ENCODE data around the gene TBCEL. TPM values are rescaled to one million over a fixed set of nuclear protein-coding genes. Genes with fewer than 3 reads are reported as not detected.
"Not testable (repeated sequence)": the region's sequence is repeated elsewhere in the genome, so short reads cannot be mapped to it uniquely, and the experiment has no call there.

TBCEL gene
- total RNA-seq, 2 experiments from 2014 or later: 7.7 to 8.2 TPM

DNA sequence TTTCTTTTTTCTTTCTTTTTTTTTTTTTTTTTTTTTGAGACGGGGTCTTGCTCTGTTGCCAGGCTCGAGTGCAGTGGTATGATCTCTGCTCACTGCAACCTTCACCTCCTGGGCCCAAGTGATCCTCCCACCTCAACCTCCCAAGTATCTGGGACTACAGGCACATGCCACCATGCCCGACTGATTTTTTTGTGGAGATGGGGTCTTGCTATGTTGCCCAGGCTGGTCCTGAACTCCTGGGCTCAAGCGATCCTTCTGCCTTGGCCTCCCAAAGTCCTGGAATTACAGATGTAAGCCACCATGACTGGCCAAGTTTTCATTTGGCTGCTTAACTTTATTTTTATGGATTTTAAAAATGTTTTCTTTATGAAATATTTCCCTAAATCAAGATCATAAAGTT lies 7.7 kb downstream of the TBCEL start:
- CTCF ChIA-PET; H3K27me3 Mint-ChIP-seq; H3K36me3 Mint-ChIP-seq (ENCODE audit: low read depth); intact Hi-C loops (cut with DNase I, micrococcal nuclease); H3K4me3 Mint-ChIP-seq; ATAC-seq; H3K27ac Mint-ChIP-seq; DNase-seq; H3K9me3 Mint-ChIP-seq (ENCODE audit: low read depth); POLR2A ChIA-PET: not testable (repeated sequence)
- peaks cover 29% of the 10 kb centered on the region for H3K4me1 Mint-ChIP-seq

GRCh38 chr11:121032546-121032945 lies 8.6 kb downstream of the TBCEL start:
- DNase-seq: no peak
- Mint-ChIP-seq H3K27ac (no peak overlapping the region), H3K4me1 (peaks cover 29% of the 10 kb centered on the region), H3K27me3 (no peaks in the 10 kb centered on the region), H3K9me3 (ENCODE audit: low read depth) (no peaks in the 10 kb centered on the region), H3K4me3 (no peak overlapping the region), H3K36me3 (ENCODE audit: low read depth) (peaks cover 7% of the 10 kb centered on the region)
- intact Hi-C loops (cut with DNase I, micrococcal nuclease): no loop called here
- ATAC-seq: no peak
- POLR2A ChIA-PET: no interaction called here
- CTCF ChIA-PET: no interaction called here

GRCh38 chr11:121033635-121034034 lies 9.7 kb downstream of the TBCEL start:
- no peak overlapping the region for H3K27ac Mint-ChIP-seq
- intact Hi-C loops (cut with DNase I, micrococcal nuclease): no loop called here
- DNase-seq (no peak), ATAC-seq (no peak)
- H3K4me1 Mint-ChIP-seq: peaks cover 29% of the 10 kb centered on the region
- peaks cover 7% of the 10 kb centered on the region for H3K36me3 Mint-ChIP-seq (ENCODE audit: low read depth)
- ChIA-PET POLR2A (no interaction called here), CTCF (interaction anchor here (2.0 kb wide), 1 partner anchor 161 kb away, joined by 4 read pairs; no protein-coding TSS in a partner anchor)
- H3K4me3 Mint-ChIP-seq: no peak overlapping the region
- no peaks in the 10 kb centered on the region for H3K27me3 Mint-ChIP-seq
- no peaks in the 10 kb centered on the region for H3K9me3 Mint-ChIP-seq (ENCODE audit: low read depth)

DNA sequence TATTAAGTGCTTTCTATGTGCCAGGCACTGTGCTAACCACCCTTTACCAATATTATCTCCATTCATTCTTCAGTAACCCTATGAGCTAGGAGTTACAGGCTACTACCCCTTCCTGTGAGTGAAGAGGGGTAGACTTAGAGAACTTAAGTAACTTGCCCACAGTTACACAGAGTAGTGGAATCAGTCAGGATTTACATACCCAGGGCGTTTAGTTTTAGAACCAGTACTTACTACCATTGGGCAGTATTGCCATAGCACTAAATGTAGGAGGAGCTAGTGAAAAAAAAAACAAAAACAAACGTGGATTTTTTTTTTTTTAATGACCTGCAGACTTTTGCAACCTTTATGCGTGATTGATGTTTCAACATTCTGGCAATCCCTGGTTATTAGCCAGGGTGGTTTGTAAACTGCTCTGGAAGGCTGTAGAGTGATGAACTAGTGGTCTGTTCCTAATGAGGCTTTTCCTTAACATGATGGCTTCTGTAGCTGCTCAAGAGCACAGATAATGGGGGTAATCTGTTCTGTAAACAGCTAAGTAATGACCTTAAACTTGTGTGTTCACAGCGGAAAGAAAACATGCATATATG lies 11.4 kb downstream of the TBCEL start:
- intact Hi-C loops (cut with DNase I, micrococcal nuclease): no loop called here
- Mint-ChIP-seq H3K9me3 (ENCODE audit: low read depth) (no peaks in the 10 kb centered on the region), H3K27ac (peak overlapping the region; percentile 25), H3K4me3 (no peak overlapping the region), H3K36me3 (ENCODE audit: low read depth) (peaks cover 7% of the 10 kb centered on the region), H3K27me3 (no peaks in the 10 kb centered on the region), H3K4me1 (peaks cover 23% of the 10 kb centered on the region)
- POLR2A ChIA-PET: no interaction called here
- CTCF ChIA-PET: interaction anchor here (0.7 to 2.0 kb wide), 5 partner anchors 9 to 160 kb away, joined by 3 to 4 read pairs (median 3); no protein-coding TSS in a partner anchor
- ATAC-seq (peak; percentile 53), DNase-seq (no peak)

DNA sequence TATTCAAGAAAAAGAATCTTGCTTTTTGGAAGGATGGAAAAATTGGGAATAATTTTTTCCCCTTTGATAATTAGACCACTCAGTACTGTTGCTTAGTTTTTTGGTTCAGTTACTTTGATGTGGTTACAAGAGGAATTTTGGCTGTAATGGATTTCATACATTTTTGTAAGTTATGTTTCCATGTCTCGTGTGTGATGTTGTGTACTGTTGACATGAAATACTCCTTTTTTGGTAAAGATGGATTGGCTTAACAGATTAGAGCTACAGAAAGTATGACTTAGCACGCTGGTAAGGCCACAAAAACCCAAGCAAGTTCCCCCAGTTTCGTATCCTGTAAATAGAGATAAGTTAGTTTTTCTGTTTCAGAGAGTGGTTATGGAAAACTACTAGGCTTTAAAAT lies 11.9 kb downstream of the TBCEL start:
- POLR2A ChIA-PET: no interaction called here
- peak; percentile 69 for ATAC-seq
- intact Hi-C loops (cut with DNase I, micrococcal nuclease): no loop called here

DNA sequence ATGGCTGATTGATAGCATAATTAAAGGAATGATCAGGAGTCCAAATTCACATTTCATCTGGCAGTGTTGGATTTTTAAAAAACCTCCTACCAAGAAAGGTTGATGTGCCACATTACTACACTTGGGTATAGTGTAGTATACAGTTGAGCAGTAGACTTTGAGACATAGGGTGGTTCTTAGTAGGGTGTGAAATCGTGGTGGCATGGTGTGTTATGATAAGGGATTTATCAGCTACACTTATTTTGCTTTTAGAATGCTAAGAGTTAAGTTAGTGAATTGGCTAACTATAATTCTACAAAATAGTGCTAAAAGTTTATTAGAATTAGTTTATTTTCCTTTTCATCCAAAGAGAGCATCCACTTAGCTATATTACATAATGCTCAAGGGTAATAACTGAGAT lies 13.1 kb downstream of the TBCEL start:
- H3K4me1 Mint-ChIP-seq: peaks cover 21% of the 10 kb centered on the region
- H3K27me3 Mint-ChIP-seq: no peaks in the 10 kb centered on the region
- H3K27ac Mint-ChIP-seq: no peak overlapping the region
- ATAC-seq: peak; percentile 26
- CTCF ChIA-PET: interaction anchor here (1.1 kb wide), 1 partner anchor 158 kb away, joined by 3 read pairs; no protein-coding TSS in a partner anchor
- H3K36me3 Mint-ChIP-seq (ENCODE audit: low read depth): peaks cover 6% of the 10 kb centered on the region
- intact Hi-C loops (cut with DNase I, micrococcal nuclease): no loop called here
- H3K9me3 Mint-ChIP-seq (ENCODE audit: low read depth): no peaks in the 10 kb centered on the region
- H3K4me3 Mint-ChIP-seq: no peak overlapping the region
- POLR2A ChIA-PET: no interaction called here
- no peak for DNase-seq

More for the DNA sequence above, 11.9 kb downstream of the TBCEL start:
- Mint-ChIP-seq H3K27me3 (no peaks in the 10 kb centered on the region), H3K9me3 (ENCODE audit: low read depth) (no peaks in the 10 kb centered on the region), H3K27ac (no peak overlapping the region), H3K4me3 (no peak overlapping the region), H3K4me1 (peaks cover 21% of the 10 kb centered on the region), H3K36me3 (ENCODE audit: low read depth) (peaks cover 6% of the 10 kb centered on the region)
- peak; percentile 21 for DNase-seq
- CTCF ChIA-PET: interaction anchor here (1.2 kb wide), 1 partner anchor 9 kb away, joined by 3 read pairs; no protein-coding TSS in a partner anchor

DNA sequence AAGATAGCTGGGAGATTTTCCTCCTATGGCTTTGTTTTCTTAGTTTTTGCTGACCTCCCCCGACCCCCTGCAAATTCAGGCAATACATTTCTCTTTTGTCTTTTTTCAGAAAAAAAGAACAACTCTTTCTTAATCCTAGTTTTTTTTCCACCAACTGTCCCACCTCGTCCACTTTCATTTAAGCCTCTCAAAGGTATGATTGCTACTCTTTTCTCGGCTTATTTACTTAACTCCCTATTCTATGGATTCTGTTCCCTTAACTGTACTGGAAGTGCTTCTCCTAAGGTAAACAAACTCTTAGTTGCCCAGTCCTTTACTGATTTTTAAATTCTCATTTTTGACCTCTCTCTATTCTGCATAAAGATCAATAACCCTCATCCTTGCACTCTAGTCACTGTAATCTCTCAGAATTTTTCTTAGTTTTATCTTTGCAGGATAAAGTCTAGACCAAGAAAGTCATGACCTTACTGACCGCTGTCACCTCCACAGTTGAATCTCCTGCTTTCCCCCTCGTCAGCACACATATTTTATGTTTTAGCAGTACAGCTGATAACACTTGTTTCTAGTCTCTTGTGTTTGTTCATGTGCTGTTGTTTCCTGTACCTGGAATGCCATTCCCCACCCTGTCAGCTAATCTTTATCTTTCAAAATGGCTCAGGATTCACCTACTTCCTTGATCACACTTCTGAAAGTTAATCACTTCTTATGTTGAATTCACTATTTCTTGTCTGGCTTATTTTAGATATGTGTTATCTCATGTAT lies 14.9 kb downstream of the TBCEL start:
- POLR2A ChIA-PET: no interaction called here
- CTCF ChIA-PET: interaction anchor here (0.6 to 1.6 kb wide), 5 partner anchors 14 to 1932 kb away, joined by 3 read pairs; no protein-coding TSS in a partner anchor
- Mint-ChIP-seq H3K4me3 (no peak overlapping the region), H3K27me3 (no peaks in the 10 kb centered on the region), H3K36me3 (ENCODE audit: low read depth) (peaks cover 4% of the 10 kb centered on the region), H3K27ac (no peak overlapping the region), H3K4me1 (peaks cover 19% of the 10 kb centered on the region), H3K9me3 (ENCODE audit: low read depth) (no peaks in the 10 kb centered on the region)
- ATAC-seq (no peak), DNase-seq (no peak)
- intact Hi-C loops (cut with DNase I, micrococcal nuclease): no loop called here

- POLR2A ChIA-PET: interaction anchor here (0.6 kb wide), 1 partner anchor 16 kb away, joined by 3 read pairs; the partner anchor contains the start of gene TBCEL
- intact Hi-C loops (cut with DNase I, micrococcal nuclease): no loop called here
- Mint-ChIP-seq H3K4me1 (peaks cover 17% of the 10 kb centered on the region), H3K4me3 (no peak overlapping the region), H3K9me3 (ENCODE audit: low read depth) (no peaks in the 10 kb centered on the region), H3K27ac (no peak overlapping the region), H3K27me3 (no peaks in the 10 kb centered on the region), H3K36me3 (ENCODE audit: low read depth) (peaks cover 4% of the 10 kb centered on the region)
- no peak for ATAC-seq
- CTCF ChIA-PET: interaction anchor here (0.9 to 1.6 kb wide), 5 partner anchors 13 to 74 kb away, joined by 3 read pairs; no protein-coding TSS in a partner anchor
- no peak for DNase-seq
Measured at GRCh38 chr11:121039971-121040613, 16.2 kb downstream of the TBCEL start.

GRCh38 chr11:121040614-121041002 lies 16.7 kb downstream of the TBCEL start:
- Mint-ChIP-seq H3K4me1 (peaks cover 11% of the 10 kb centered on the region), H3K36me3 (ENCODE audit: low read depth) (peaks cover 2% of the 10 kb centered on the region), H3K9me3 (ENCODE audit: low read depth) (no peaks in the 10 kb centered on the region), H3K27me3 (no peaks in the 10 kb centered on the region), H3K27ac (no peak overlapping the region), H3K4me3 (no peak overlapping the region)
- CTCF ChIA-PET: no interaction called here
- intact Hi-C loops (cut with DNase I, micrococcal nuclease): no loop called here
- DNase-seq (no peak), ATAC-seq (no peak)
- POLR2A ChIA-PET: interaction anchor here (0.6 kb wide), 1 partner anchor 17 kb away, joined by 3 read pairs; the partner anchor contains the start of gene TBCEL

DNA sequence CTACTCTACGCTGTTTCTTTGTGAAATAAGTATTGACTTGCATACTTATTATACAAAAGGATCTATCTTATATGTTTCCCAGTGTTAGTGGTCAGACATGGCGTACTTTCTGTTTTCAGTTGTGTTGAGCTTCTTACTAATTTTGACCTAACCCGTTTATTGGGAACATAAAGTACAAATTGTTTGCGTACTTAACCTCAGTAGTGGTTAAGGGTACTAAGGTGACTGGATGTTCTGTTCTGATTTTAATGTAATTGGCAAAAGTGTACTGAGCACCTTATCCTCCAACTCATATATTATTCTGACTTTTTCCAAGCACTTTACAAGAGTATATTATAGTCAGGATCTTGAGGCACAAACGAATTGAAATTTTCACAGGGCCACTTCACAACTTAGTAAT lies 17.2 kb downstream of the TBCEL start:
- POLR2A ChIA-PET: no interaction called here
- Mint-ChIP-seq H3K4me3 (no peak overlapping the region), H3K9me3 (ENCODE audit: low read depth) (no peaks in the 10 kb centered on the region), H3K36me3 (ENCODE audit: low read depth) (peaks cover 4% of the 10 kb centered on the region), H3K27ac (no peak overlapping the region), H3K4me1 (peaks cover 7% of the 10 kb centered on the region), H3K27me3 (no peaks in the 10 kb centered on the region)
- ATAC-seq: no peak
- intact Hi-C loops (cut with DNase I, micrococcal nuclease): no loop called here
- CTCF ChIA-PET: no interaction called here
- DNase-seq: no peak

- no peaks in the 10 kb centered on the region for H3K9me3 Mint-ChIP-seq (ENCODE audit: low read depth)
- H3K4me1 Mint-ChIP-seq: peaks cover 4% of the 10 kb centered on the region
- H3K4me3 Mint-ChIP-seq: no peak overlapping the region
- H3K27me3 Mint-ChIP-seq: no peaks in the 10 kb centered on the region
- DNase-seq (no peak), ATAC-seq (no peak)
- ChIA-PET CTCF (interaction anchor here (0.8 to 1.1 kb wide), 3 partner anchors 8 to 88 kb away, joined by 3 to 4 read pairs (median 3); no protein-coding TSS in a partner anchor), POLR2A (no interaction called here)
- H3K36me3 Mint-ChIP-seq (ENCODE audit: low read depth): peaks cover 5% of the 10 kb centered on the region
- no peak overlapping the region for H3K27ac Mint-ChIP-seq
- intact Hi-C loops (cut with DNase I, micrococcal nuclease): no loop called here
Measured at GRCh38 chr11:121042296-121042695, 18.4 kb downstream of the TBCEL start.

All from activated CD4-positive, alpha-beta T cell treated with anti-CD3 and anti-CD28 coated beads for 36 hours (primary cell).